ENCODE results near the gene GBP7.
"Not testable (repeated sequence)": the region's sequence is repeated elsewhere in the genome, so short reads cannot be mapped to it uniquely, and the experiment has no call there.

The GBP7 gene, protein sequence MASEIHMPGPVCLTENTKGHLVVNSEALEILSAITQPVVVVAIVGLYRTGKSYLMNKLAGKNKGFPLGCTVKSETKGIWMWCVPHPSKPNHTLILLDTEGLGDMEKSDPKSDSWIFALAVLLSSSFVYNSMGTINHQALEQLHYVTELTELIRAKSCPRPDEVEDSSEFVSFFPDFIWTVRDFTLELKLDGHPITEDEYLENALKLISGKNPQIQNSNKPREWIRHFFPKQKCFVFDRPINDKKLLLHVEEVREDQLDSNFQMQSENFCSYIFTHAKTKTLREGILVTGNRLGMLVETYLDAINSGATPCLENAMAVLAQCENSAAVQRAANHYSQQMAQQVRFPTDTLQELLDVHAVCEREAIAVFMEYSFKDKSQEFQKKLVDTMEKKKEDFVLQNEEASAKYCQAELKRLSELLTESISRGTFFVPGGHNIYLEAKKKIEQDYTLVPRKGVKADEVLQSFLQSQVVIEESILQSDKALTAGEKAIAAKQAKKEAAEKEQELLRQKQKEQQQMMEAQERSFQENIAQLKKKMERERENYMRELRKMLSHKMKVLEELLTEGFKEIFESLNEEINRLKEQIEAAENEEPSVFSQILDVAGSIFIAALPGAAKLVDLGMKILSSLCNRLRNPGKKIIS
- total RNA-seq, result 0 to 0.28 reads per million in 2 donors

GRCh38 chr1:89175601-89176256 lies at the start of gene GBP7:
Gene GBP7 (minus strand): TSS chr1:89176003. CDS start chr1:89171935, 4,068 bp downstream.
- no peak for DNase-seq

- no peak for DNase-seq
Observed at GRCh38 chr1:89221341-89221740, 45.5 kb upstream of the GBP7 start.

DNA sequence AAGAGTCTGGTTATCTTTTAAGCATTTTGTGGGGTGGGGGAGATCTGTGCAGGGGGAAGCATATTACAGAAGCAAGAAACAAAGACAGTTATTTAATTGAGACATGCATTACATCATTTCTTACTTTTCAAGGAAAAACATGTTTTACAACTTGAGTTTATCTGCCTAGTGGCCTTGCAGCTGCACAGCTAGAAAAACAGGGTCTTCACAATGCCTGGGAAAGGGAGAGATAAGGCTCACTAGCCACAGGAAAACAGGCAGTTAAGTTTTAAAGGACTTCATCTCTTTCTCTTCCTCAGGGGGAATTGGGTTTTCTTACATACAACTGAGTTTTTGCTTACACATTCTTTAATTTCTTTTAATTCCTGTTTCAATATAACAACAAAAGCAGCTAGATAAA lies 44.0 kb upstream of the GBP7 start:
- not testable (repeated sequence) for DNase-seq

DNA sequence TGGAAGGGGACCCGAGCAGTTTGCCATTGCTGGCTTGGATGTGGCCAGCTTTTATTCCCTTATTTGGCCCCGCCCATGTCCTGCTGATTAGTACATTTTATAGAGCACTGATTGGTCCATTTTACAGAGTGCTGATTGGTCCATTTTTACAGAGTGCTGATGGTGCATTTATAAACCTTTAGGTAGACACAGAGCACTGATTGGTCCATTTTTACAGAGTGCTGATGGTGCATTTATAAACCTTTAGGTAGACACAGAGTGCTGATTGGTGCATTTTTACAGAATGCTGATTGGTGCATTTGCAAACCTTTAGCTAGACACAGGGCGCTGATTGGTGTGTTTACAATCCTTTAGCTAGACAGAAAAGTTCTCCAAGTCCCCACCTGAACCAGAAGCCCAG lies 43.1 kb upstream of the GBP7 start:
- DNase-seq, result not testable (repeated sequence)

DNA sequence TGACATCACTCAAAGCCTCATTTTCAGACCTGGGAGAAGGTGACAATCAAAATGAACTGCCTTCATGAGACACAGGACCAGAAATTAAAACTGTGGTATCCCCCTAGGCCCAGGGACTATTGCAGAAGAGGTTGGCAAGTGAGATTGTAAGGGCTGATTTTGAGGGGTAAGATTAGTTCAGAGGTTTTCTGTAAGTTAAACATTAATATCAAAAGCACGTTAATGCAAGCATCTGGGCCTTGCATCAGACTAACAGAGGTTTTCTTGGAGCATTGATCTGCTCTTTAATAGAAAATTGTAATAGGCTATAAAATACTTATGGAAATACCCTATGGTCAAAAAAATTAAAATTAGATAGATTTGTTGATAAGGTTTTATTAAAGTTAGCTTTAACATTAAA lies 37.5 kb upstream of the GBP7 start:
- DNase-seq, result no peak

DNA sequence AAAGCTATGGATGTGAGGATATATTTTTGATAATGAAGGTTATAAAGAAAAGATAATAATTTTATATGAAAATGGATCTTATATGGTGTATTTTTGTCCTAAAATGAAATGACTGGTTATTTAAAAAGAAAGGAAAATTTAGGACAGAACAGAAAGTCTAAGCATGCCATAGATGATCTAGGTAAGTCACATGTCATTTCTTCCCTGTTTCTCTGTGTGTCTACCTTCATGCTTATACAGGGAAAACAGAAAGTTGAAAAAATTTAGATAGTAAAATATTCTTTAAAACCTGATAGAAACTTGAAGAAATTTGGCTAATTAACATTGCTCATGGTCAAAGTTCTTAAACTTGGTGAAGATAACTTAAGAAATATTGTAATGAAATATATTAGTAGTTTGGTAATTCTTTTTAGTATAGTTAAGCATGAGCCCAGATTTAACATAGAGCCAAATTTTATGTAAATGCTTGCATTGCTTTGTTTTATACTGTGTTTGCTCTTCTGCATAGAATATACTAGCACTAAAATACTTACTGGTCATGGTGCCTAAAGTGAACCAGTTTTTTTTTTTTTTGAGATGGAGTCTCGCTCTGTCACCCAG lies 35.3 kb upstream of the GBP7 start:
- no peak for DNase-seq

- DNase-seq, result no peak
Observed at GRCh38 chr1:89206373-89206772, 30.6 kb upstream of the GBP7 start.

DNA sequence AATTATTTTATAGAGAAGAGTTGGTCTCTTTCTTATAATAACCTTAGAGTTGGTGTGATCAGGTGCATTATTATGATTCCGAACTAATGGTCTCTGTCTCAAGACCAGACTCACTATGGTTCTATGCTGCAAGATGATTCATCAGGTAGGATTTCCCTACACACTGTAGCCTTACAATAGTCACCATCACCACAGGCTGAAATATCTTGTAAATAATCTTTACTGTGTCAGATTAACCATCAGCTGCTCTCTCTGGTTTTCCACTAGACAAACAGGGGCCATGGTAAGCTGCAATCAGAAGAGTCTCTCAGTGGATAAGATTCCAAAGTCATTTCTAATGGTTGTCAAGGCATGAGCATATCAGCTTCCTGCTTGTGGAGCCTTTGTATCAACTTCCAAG lies 27.4 kb upstream of the GBP7 start:
- no peak for DNase-seq

- no peak for DNase-seq
Observed at GRCh38 chr1:89201106-89201794, 25.4 kb upstream of the GBP7 start.

DNA sequence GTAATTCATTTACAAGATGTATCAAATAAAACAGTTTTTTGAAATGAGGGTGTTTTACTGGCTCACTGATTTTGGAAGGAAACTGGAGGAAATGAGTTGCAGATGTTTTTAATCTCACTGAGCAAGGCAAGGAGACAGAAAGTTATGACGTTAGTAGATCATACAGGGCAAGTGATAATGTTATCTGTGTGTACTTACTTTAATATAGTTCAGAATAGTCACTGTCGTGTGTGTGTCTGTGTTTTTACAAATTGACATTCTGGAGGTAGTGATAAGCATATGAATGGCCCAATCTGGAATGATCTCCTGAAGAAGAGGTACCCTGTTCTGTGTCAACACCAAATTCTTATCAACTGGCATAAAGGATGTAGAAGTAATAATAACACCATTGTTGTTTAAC lies 24.9 kb upstream of the GBP7 start:
- DNase-seq, result no peak

DNA sequence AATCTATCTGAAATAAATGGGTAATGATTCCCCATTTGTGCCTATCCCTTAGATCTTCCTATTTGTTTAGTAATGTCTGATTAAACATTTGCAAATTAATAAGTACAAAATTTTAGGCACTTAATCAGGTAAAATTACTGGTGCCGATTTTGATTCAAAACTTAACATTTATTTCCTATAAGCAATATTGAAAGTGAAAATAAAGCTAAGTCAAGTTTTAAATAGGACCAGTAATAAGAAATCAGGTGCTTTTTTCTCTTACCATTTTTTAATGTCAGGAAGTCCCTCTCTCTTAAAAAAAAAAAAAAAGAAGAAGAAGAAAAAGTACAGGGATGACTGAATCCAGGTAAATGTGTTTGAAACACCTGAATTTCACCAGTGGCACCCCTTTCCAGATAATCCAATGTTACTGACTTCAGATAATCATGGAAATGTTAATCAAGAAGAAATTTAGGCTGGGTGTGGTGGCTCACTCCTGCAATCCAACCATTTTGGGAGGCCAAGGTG lies 23.8 kb upstream of the GBP7 start:
- no peak for DNase-seq

GRCh38 chr1:89198491-89199072 lies 22.8 kb upstream of the GBP7 start, which contains the start of gene GBP4:
Gene GBP4 (minus strand): TSS chr1:89198942. CDS start chr1:89198834, 108 bp downstream.
- DNase-seq, result peak; percentile 33

GRCh38 chr1:89198081-89198480 lies 22.3 kb upstream of the GBP7 start:
- no peak for DNase-seq

GRCh38 chr1:89195476-89195875 lies 19.7 kb upstream of the GBP7 start:
- DNase-seq, result no peak

DNA sequence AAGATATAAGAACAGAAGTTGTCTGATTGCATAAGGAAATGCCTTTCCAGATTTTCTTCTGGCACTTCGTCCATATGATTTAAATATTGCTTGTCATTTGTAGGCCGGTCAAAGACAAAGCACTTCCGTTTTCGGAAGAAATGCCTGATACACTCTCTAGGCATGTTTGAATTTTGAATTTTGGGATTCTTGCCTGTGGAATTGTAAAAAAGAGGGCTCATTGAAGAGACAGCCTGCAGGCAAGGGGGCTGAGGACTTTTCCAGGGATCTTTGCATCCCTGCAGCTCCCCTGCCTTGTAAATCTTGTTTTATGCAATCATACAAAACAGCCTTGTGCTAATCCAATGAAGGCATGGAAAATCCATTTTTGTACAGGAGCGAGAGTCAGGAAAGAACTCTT lies 15.5 kb upstream of the GBP7 start:
- no peak for DNase-seq

DNA sequence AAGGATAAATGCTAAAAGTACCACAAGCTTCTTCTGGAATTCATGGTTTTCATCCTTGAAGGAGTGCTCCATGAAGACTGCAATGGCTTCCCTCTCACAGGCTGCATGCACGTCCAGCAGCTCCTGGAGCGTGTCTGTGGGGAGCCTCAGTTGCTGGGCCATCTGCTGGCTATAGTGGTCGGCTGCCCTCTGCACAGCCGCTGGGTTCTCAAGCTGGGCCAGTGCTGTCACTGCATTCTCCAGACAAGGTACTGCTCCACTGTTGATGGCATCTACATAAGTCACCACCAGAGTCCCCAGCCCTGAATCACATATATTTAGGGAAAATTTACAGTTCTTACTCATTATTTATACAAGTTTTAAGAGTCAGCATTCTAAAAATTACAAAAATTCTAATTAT lies 14.2 kb upstream of the GBP7 start:
- DNase-seq, result no peak

DNA sequence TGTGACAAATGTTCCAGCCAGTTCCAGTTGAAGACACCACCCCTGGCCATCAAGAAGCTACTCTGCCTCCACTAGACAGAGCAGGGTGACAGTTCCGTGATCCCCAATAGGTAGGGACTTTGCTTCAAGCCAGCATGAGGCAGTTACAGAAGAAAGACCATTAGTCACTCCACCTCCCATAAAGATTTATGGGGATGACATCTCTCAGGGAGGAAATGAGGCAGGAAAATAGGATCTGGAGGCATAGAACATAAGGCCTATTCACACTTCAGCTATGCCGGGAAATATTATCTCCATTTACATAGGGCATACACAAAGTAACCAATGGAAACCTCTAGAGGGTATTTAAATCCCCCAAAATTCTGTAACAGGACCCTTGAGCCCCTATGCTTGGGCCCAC lies 3.5 kb upstream of the GBP7 start:
- no peak for DNase-seq

DNA sequence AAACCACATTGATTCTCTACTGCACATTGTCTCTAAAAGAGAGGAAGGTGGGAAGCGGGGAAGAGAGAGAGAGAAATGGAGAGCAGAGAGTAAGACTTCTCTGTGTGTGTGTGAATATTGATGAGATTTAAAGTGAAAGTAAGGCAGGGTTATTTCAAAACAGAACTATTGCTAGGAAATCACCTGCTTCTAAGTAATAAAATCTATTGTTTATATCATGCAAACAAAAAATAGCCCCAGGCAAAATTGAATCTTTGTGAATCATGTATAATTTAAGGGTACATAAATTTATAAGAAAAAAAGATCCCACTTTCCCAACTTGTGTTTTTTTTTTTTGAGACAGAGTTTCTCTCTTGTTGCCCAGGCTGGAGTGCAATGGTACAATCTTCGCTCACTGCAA lies 1.2 kb upstream of the GBP7 start:
- DNase-seq, result no peak

GRCh38 chr1:89174491-89174890 lies 1.3 kb downstream of the GBP7 start:
- no peak for DNase-seq

DNA sequence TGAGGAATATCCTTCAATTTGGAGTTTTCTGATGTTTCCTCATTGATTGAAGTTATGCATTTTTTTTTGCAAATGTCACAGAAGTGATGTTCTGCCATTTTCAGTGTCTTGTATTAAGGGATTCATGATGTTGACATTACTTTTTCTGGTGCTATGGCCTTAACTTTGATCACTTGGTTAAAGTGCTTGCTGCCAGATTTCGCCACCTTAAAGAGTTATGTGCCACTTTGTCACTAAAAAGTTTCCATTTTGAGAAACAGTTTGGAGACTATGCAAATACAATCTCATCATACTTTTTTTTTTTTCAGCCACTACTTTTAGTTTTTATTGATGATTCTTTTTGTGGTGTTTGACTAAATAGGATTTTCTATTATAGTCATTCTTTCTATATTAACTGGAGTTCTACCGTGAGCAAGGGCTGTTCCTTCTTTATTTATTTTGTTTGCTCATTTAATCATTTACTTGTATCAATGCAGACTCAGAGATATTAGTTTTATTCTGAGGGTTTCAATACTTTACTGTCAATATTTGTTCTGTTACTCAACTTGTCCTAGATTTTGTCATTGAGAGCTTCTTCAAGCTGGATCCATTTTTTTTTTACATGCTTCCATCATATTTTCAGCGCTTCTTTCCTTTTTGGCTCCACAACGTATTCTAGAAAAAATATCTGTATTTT lies 3.2 kb downstream of the GBP7 start:
- no peak for DNase-seq

GRCh38 chr1:89171067-89171438 lies 4.8 kb downstream of the GBP7 start:
- no peak for DNase-seq
